ENCODE measurements around the gene ZNF766.

- TF ChIP-seq EZH2 (IDR thresholded peaks at IDR 0.05) (no peak), POLR2AphosphoS5 (IDR thresholded peaks at IDR 0.05; ENCODE audit: borderline replicate concordance, low read depth, low read length) (no peak), FOXP2 (optimal IDR thresholded peaks at IDR 0.05; ENCODE audit: control extremely low read depth, extremely low read length, insufficient read depth) (no peak)
These were observed 67.5 kb downstream of the ZNF766 start for GRCh38 chr19:52336791-52337381.

All from SK-N-MC (cell line).